Ishikawa (cell line): ENCODE results near the gene TSPAN9.
A peak's percentile ranks its signal among the peaks of the same experiment; 100 is the strongest.

ENCODE experiments used
- CEBPB ChIP-seq: IDR thresholded peaks from 2 replicates; pipeline ENCODE4 v1.6.1; 2012
- EP300 ChIP-seq: IDR thresholded peaks from 2 replicates; pipeline ENCODE4 v1.6.1; 2012; ENCODE audit warnings: borderline replicate concordance
- MAX ChIP-seq: IDR thresholded peaks from 2 replicates; pipeline ENCODE4 v1.6.1; 2012
- REST ChIP-seq: IDR thresholded peaks from 2 replicates; pipeline ENCODE4 v1.6.1; 2012; ENCODE audit warnings: low read depth, mild to moderate bottlenecking
- TAF1 ChIP-seq: IDR thresholded peaks from 2 replicates; pipeline ENCODE4 v1.6.1; 2012; ENCODE audit warnings: low read depth, mild to moderate bottlenecking
- TCF12 ChIP-seq: IDR thresholded peaks from 2 replicates; pipeline ENCODE4 v1.6.1; 2012; ENCODE audit warnings: low read depth
- USF1 ChIP-seq: IDR thresholded peaks from 2 replicates; pipeline ENCODE4 v1.6.1; 2012
- YY1 ChIP-seq: IDR thresholded peaks from 2 replicates; pipeline ENCODE4 v1.6.1; 2012; ENCODE audit warnings: low read depth

- TF ChIP-seq EP300, result no peak
- TF ChIP-seq YY1, result no peak; the same call in 1 of the 2 replicates
- no peak for TF ChIP-seq REST
- no peak for TF ChIP-seq TAF1
- no peak for TF ChIP-seq USF1
- peak; percentile 37; the same call in 1 of the 2 replicates for TF ChIP-seq TCF12
- TF ChIP-seq CEBPB, result no peak
- peak; percentile 27; the same call in 1 of the 2 replicates for TF ChIP-seq MAX
These were observed 137.6 kb downstream of the TSPAN9 start for GRCh38 chr12:3214526-3215365.
